Nephron (organoid): ENCODE results near the gene CCL3.

Experiments used
- H3K27ac Mint-ChIP-seq, 3 experiments: 2 replicates each; pipeline ENCODE4 v1.8.0; 2020; ENCODE audit warnings: mixed read lengths in 3 of 3, mild to moderate bottlenecking in 2 of 3, moderate library complexity in 1 of 3
- H3K27me3 Mint-ChIP-seq: 2 replicates; pipeline ENCODE4 v1.8.0; 2021; ENCODE audit warnings: low read depth, mild to moderate bottlenecking, moderate library complexity, mixed read lengths
- H3K36me3 Mint-ChIP-seq: 2 replicates; pipeline ENCODE4 v1.8.0; 2020; ENCODE audit warnings: low read depth, mixed read lengths
- H3K4me1 Mint-ChIP-seq: 2 replicates; pipeline ENCODE4 v1.8.0; 2020; ENCODE audit warnings: mixed read lengths
- H3K4me3 Mint-ChIP-seq, 3 experiments: 2 replicates each; pipeline ENCODE4 v1.8.0; 2020; ENCODE audit warnings: mild to moderate bottlenecking in 3 of 3, mixed read lengths in 3 of 3, moderate library complexity in 2 of 3
- H3K9me3 Mint-ChIP-seq: 2 replicates; pipeline ENCODE4 v1.8.0; 2020; ENCODE audit warnings: mixed read lengths
- CTCF ChIP-seq, 3 experiments: fragments of 200-600 bp; sonication (generic); IDR thresholded peaks; one replicate each; pipeline ENCODE4 v1.5.0; 2021; ENCODE audit warnings: antibody characterized with exemption in 3 of 3; ENCODE audit not compliant: unreplicated experiment in 3 of 3

Gene CCL3

DNA sequence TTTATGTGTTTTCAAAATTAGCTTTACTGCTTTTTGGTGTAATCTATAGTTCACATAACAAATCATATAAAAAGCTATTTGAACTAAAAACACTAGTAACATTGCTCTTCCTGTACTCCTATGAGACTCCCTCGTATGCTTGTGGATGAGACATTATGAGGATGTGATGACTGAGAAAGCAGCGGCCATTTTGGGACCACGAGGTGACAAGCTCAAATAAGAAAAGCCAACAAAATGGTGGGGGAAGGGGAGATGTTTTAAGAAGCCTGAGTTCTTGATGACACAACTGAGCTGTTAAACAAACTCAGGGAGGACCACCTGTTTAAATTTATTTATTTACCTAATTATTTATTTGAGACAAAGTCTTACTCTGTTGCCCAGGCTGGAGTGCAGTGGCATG is 21.4 kb downstream of the CCL3 start:
- no peak for TF ChIP-seq CTCF (IDR thresholded peaks at IDR 0.05; ENCODE audit: unreplicated experiment in 3 of 3)
- no peaks in the 10 kb centered on the region for H3K9me3 Mint-ChIP-seq

GRCh38 chr17:36066365-36066985 is 23.5 kb downstream of the CCL3 start:
- Mint-ChIP-seq H3K4me3 (no peak overlapping the region), H3K27me3 (no peaks in the 10 kb centered on the region), H3K36me3 (no peaks in the 10 kb centered on the region), H3K4me1 (no peaks in the 10 kb centered on the region), H3K27ac (no peak overlapping the region), H3K9me3 (no peaks in the 10 kb centered on the region)
- TF ChIP-seq CTCF (IDR thresholded peaks at IDR 0.05; ENCODE audit: unreplicated experiment in 3 of 3) = no peak

More for the DNA sequence above, 21.4 kb downstream of the CCL3 start:
- Mint-ChIP-seq H3K36me3 (no peaks in the 10 kb centered on the region), H3K4me3 (no peak overlapping the region), H3K27ac (no peak overlapping the region), H3K27me3 (peaks cover 3% of the 10 kb centered on the region), H3K4me1 (no peaks in the 10 kb centered on the region)

DNA sequence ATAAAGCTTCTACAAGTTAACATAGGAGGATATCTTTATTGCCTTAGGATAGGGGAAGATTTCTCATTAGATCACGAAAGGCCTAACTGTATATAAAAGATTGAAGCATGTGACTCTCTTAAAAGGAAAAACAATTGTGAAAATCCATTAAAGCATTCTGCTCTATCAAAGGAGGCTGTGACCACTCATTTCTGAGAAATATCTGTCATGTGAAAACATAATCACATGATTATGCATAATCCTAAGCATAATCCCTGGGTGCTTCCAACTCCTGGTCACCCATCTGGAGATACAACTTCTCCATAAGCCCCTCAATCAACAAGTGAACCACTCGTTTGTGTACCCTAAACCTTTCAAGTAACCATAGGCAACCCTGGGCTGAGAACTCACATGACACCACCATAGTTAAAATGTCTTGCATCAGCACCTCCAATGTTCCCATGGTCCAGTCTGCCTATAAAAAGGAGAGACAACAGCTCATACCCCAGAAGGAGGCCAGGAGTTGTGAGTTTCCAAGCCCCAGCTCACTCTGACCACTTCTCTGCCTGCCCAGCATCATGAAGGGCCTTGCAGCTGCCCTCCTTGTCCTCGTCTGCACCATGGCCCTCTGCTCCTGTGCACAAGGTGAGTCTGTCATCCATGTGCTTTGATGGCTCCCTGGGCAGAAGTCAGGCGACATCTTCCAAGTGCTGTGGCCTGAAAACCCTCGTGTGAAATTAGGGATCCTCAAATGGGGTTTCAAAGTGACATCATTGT is 26.0 kb downstream of the CCL3 start, which contains the start of gene CCL18:
Gene CCL18, plus strand, starts transcription at position 487 of the 756 bp plus-strand sequence. Its CDS starts 71 bp downstream, at position 558.
- H3K27ac Mint-ChIP-seq = no peak within 1 kb of the TSS
- H3K4me3 Mint-ChIP-seq = no peak within 1 kb of the TSS
- no peaks in the 10 kb centered on the region for H3K4me1 Mint-ChIP-seq
- no peaks in the 10 kb centered on the region for H3K9me3 Mint-ChIP-seq
- TF ChIP-seq CTCF (IDR thresholded peaks at IDR 0.05; ENCODE audit: unreplicated experiment in 3 of 3) = no peak
- no peaks in the 10 kb centered on the region for H3K36me3 Mint-ChIP-seq
- H3K27me3 Mint-ChIP-seq = no peaks in the 10 kb centered on the region

GRCh38 chr17:36060816-36061215 is 29.1 kb downstream of the CCL3 start:
- no peaks in the 10 kb centered on the region for H3K36me3 Mint-ChIP-seq
- no peak for TF ChIP-seq CTCF (IDR thresholded peaks at IDR 0.05; ENCODE audit: unreplicated experiment in 3 of 3)
- no peaks in the 10 kb centered on the region for H3K27me3 Mint-ChIP-seq
- H3K4me1 Mint-ChIP-seq = no peaks in the 10 kb centered on the region
- no peak overlapping the region for H3K4me3 Mint-ChIP-seq
- no peaks in the 10 kb centered on the region for H3K9me3 Mint-ChIP-seq
- no peak overlapping the region for H3K27ac Mint-ChIP-seq

GRCh38 chr17:36059406-36059805 is 30.5 kb downstream of the CCL3 start:
- H3K36me3 Mint-ChIP-seq = no peaks in the 10 kb centered on the region
- H3K4me3 Mint-ChIP-seq = no peak overlapping the region
- no peaks in the 10 kb centered on the region for H3K9me3 Mint-ChIP-seq
- H3K4me1 Mint-ChIP-seq = no peaks in the 10 kb centered on the region
- no peak overlapping the region for H3K27ac Mint-ChIP-seq
- no peaks in the 10 kb centered on the region for H3K27me3 Mint-ChIP-seq
- TF ChIP-seq CTCF (IDR thresholded peaks at IDR 0.05; ENCODE audit: unreplicated experiment in 3 of 3) = no peak
